Endothelial cell of umbilical vein (primary cell): ENCODE results near the gene RBM22. TPM values are rescaled to one million over a fixed set of nuclear protein-coding genes. Genes with fewer than 3 reads are reported as not detected.
A peak's percentile ranks its signal among the peaks of the same experiment; 100 is the strongest.

ENCODE experiments used
- BruUV-seq: library from RNA; stranded (reverse); fragments of 400-500 nt; replicated peaks from 2 replicates; lab custom pipeline; 2021; lab: Mats Ljungman, UMichigan
- CTCF ChIA-PET: fragments of 300-600, 350-600 bp; sonication (Branson Sonifier 250); formaldehyde crosslinking; loops from one replicate; lab custom pipeline; 2021; ENCODE audit warnings: antibody characterized with exemption, inconsistent platforms; lab: Charles Lee
- POLR2A ChIA-PET: fragments of 300-600, 350-600 bp; sonication (Branson Sonifier 250); formaldehyde crosslinking; loops from one replicate; lab custom pipeline; 2021; ENCODE audit warnings: antibody characterized with exemption, inconsistent platforms; lab: Charles Lee
- DNase-seq: peaks from one replicate; pipeline ENCODE4 v3.0.0-alpha.2; 2011; ENCODE audit warnings: low read depth, low spot score
- FAIRE-seq: peaks from 2 replicates; lab custom pipeline; 2011; peaks lifted over from hg19 to GRCh38; lab: Jason Lieb, UNC
- H2AFZ ChIP-seq: 2 replicates; pipeline ENCODE4 v1.6.0; 2012; ENCODE audit warnings: low read depth, low read length, control low read depth, inconsistent platforms
- H3K27ac ChIP-seq: 2 replicates; pipeline ENCODE4 v1.5.1; 2011; ENCODE audit warnings: low read depth, mild to moderate bottlenecking, control low read depth, low read length, moderate library complexity; ENCODE audit not compliant: insufficient read depth
- H3K27me3 ChIP-seq, 2 experiments: 2 replicates each; pipeline versions ENCODE4 v1.6.0 to v1.6.1; 2011; ENCODE audit warnings: low read length in 2 of 2, mixed read lengths in 1 of 2; ENCODE audit not compliant: control insufficient read depth in 2 of 2, insufficient read depth in 2 of 2
- H3K36me3 ChIP-seq, 2 experiments: 2 replicates in 1 of 2; 3 replicates in 1 of 2; pipeline ENCODE4 v1.5.1; 2011; ENCODE audit warnings: low read length in 2 of 2, mild to moderate bottlenecking in 1 of 2, moderate library complexity in 1 of 2; ENCODE audit not compliant: control insufficient read depth in 2 of 2, insufficient read depth in 2 of 2; ENCODE audit errors: extremely low read depth in 1 of 2
- H3K4me1 ChIP-seq: 3 replicates; pipeline ENCODE4 v1.5.1; 2011; ENCODE audit warnings: mild to moderate bottlenecking, low read length; ENCODE audit not compliant: control insufficient read depth, insufficient read depth; ENCODE audit errors: extremely low read depth
- H3K4me2 ChIP-seq: 2 replicates; pipeline ENCODE4 v1.6.1; 2011; ENCODE audit warnings: low read length, control low read depth, mixed read lengths; ENCODE audit not compliant: insufficient read depth
- H3K4me3 ChIP-seq, 3 experiments: fragments of 200-600 bp in 1 of 3; sonication (generic), shearing (Covaris generic) in 1 of 3; replicated peaks in 1 of 3; 2 replicates each; pipeline ENCODE4 v1.5.1; 2011 to 2016; ENCODE audit warnings: control low read depth in 3 of 3, low read length in 3 of 3, mild to moderate bottlenecking in 2 of 3, inconsistent platforms in 1 of 3, low read depth in 1 of 3, moderate library complexity in 1 of 3; ENCODE audit not compliant: insufficient read depth in 1 of 3
- H3K79me2 ChIP-seq: 2 replicates; pipeline ENCODE4 v1.6.0; 2012; ENCODE audit warnings: low read length, inconsistent platforms; ENCODE audit not compliant: control insufficient read depth, insufficient read depth
- H3K9ac ChIP-seq: replicated peaks from 2 replicates; pipeline ENCODE3; 2011; ENCODE audit warnings: low read length, control low read depth; ENCODE audit not compliant: insufficient read depth; ENCODE audit errors: extremely low read depth
- H3K9me1 ChIP-seq: replicated peaks from 3 replicates; pipeline ENCODE4 v1.6.0; 2011; ENCODE audit warnings: mild to moderate bottlenecking, low read length; ENCODE audit not compliant: control insufficient read depth, insufficient read depth; ENCODE audit errors: extremely low read depth
- H3K9me3 ChIP-seq: replicated peaks from 2 replicates; pipeline ENCODE4 v1.5.1; 2012; ENCODE audit warnings: low read length, inconsistent platforms; ENCODE audit not compliant: control insufficient read depth, insufficient read depth
- H4K20me1 ChIP-seq: replicated peaks from 2 replicates; pipeline ENCODE3; 2011; ENCODE audit warnings: mild to moderate bottlenecking, low read length; ENCODE audit not compliant: control insufficient read depth, insufficient read depth; ENCODE audit errors: extremely low read depth
- CTCF ChIP-seq, 2 donors: IDR thresholded peaks; 1 replicate in 1 of 2; 2 replicates in 1 of 2; pipeline ENCODE4 v1.5.1; 2011; ENCODE audit warnings: low read length in 2 of 2, mild to moderate bottlenecking in 2 of 2, moderate library complexity in 2 of 2, control low read depth in 1 of 2, inconsistent platforms in 1 of 2, low read depth in 1 of 2; ENCODE audit not compliant: insufficient read depth in 1 of 2; ENCODE audit errors: extremely low read depth in 1 of 2
- EZH2 ChIP-seq: IDR thresholded peaks from 2 replicates; pipeline ENCODE4 v1.6.1; 2012; ENCODE audit warnings: borderline replicate concordance, low read depth, mild to moderate bottlenecking, moderate library complexity, low read length, inconsistent platforms; ENCODE audit not compliant: severe bottlenecking
- FOS ChIP-seq: IDR thresholded peaks from 2 replicates; pipeline ENCODE4 v1.6.1; 2011; ENCODE audit warnings: mild to moderate bottlenecking, low read length, moderate library complexity, borderline replicate concordance; ENCODE audit not compliant: insufficient read depth
- GATA2 ChIP-seq: IDR thresholded peaks from 2 replicates; pipeline ENCODE4 v1.7.0; 2011; ENCODE audit warnings: low read depth, mild to moderate bottlenecking, moderate library complexity, mixed read lengths, low read length; ENCODE audit not compliant: insufficient read length, insufficient read depth
- JUN ChIP-seq: IDR thresholded peaks from 2 replicates; pipeline ENCODE4 v1.6.1; 2011; ENCODE audit warnings: borderline replicate concordance, low read depth; ENCODE audit not compliant: insufficient read length, insufficient read depth
- MAX ChIP-seq: IDR thresholded peaks from 2 replicates; pipeline ENCODE4 v1.6.1; 2011; ENCODE audit not compliant: insufficient read depth, insufficient read length
- MYC ChIP-seq: IDR thresholded peaks from one replicate; pipeline ENCODE4 v1.6.1; 2011; ENCODE audit warnings: mild to moderate bottlenecking, low read depth, low read length
- POLR2A ChIP-seq: IDR thresholded peaks from 2 replicates; pipeline ENCODE4 v1.6.1; 2012; ENCODE audit warnings: low read depth, mild to moderate bottlenecking, control low read depth, low read length
- POLR2AphosphoS5 ChIP-seq: IDR thresholded peaks from 2 replicates; pipeline ENCODE4 v1.6.1; 2012; ENCODE audit warnings: low read depth, mild to moderate bottlenecking, control low read depth, low read length, moderate library complexity; ENCODE audit not compliant: insufficient read depth
- dilution Hi-C: fragments of 300-500 bp; cut with MboI; formaldehyde crosslinking; loops from one replicate; pipeline ENCODE4 v1.15.0; 2019; ENCODE audit warnings: low sequenced_read_pairs; ENCODE audit not compliant: extremely low pct_ligation_motif_present
- intact Hi-C: fragments of 100-400 bp; cut with micrococcal nuclease; formaldehyde crosslinking; loops from one replicate; pipeline ENCODE4 v1.10.0; 2022
- polyA plus RNA-seq, 4 experiments: library from polyadenylated mRNA; depleted of rRNA in 3 of 4; stranded (reverse) in 3 of 4; unstranded in 1 of 4; fragments of >200 nt; gene quantifications; 2 replicates each; pipeline versions ENCODE4 v1.2.1 to v1.2.3, GENCODE V29; 2011 to 2012; ENCODE audit warnings: missing spikeins in 1 of 4
- total RNA-seq: library from RNA; stranded (reverse); gene quantifications from 2 replicates; pipeline ENCODE4 v1.2.3, GENCODE V29; 2021

RBM22 gene
- total and polyA plus RNA-seq, 2 donors (not counting 3 experiments of a cell fraction or from before 2014, with no cell fraction given), result 41.8 to 51.2 TPM

DNA sequence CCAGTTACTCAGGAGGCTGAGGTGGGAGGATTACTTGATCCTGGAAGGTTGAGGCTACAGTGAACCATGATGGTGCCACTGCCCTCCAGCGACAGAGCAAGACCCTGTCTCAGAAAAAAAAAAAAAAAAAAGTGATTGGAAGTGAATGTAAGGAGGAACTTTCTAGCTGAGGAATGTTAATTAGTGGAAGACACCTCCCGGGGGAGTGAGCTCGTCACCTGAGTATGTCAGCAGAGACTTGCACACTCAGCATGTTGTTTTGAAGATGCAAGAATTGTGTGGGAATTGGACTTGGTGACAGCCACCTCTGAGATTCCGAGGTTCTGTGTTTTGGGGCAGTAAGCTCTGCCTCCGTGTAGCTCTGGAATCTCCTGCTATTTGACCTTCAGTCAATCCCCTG lies 56.8 kb downstream of the RBM22 start:
- H4K20me1 ChIP-seq, result no peaks in the 10 kb centered on the region
- H3K9me1 ChIP-seq, result no peaks in the 10 kb centered on the region
- intact Hi-C loops, result no loop called here
- dilution Hi-C loops, result no loop called here
- DNase-seq, result no peak
- H3K9me3 ChIP-seq, result no peaks in the 10 kb centered on the region
- H3K79me2 ChIP-seq, result peaks cover 53% of the 10 kb centered on the region
- H3K9ac ChIP-seq, result peak overlapping the region; percentile 12
- no peak overlapping the region for H2AFZ ChIP-seq
- no peak overlapping the region for H3K4me3 ChIP-seq
- POLR2A ChIA-PET, result no interaction called here
- H3K27ac ChIP-seq, result peak overlapping the region; percentile 28
- peaks cover 53% of the 10 kb centered on the region for H3K4me1 ChIP-seq
- TF ChIP-seq EZH2 (no peak), GATA2 (no peak), FOS (no peak), POLR2A (no peak), MAX (no peak), MYC (no peak), JUN (no peak), POLR2AphosphoS5 (no peak), CTCF (IDR thresholded peaks at IDR 0.05; ENCODE audit: extremely low read depth in 1 of 2, insufficient read depth in 1 of 2, low read depth in 1 of 2, low read length in 2 of 2) (no peak)
- no TSS peak for BruUV-seq
- no peaks in the 10 kb centered on the region for H3K27me3 ChIP-seq
- FAIRE-seq, result no peak
- H3K4me2 ChIP-seq, result peak overlapping the region; percentile 34
- peaks cover 4 to 24% of the 10 kb centered on the region in 2 experiments for H3K36me3 ChIP-seq
- CTCF ChIA-PET, result interaction anchor here (0.7 to 6.8 kb wide), 6 partner anchors 9 to 99 kb away, joined by 3 to 52 read pairs (median 25); no protein-coding TSS in a partner anchor
